K562 (cell line): ENCODE measurements around the gene RBPMS2. TPM values are rescaled to one million over a fixed set of nuclear protein-coding genes. Genes with fewer than 3 reads are reported as not detected.

Experiments used
- ATAC-seq: fragments of 200-7000 bp; cut with Tn5 transposase; 3 replicates; pipeline ENCODE4 v1.9.1; 2020; ENCODE audit warnings: moderate library complexity
- BruUV-seq: library from RNA; stranded (reverse); fragments of 400-500 nt; replicated peaks from 2 replicates; lab custom pipeline; 2021; lab: Mats Ljungman, UMichigan
- CTCF ChIA-PET: fragments of 300-600 bp; formaldehyde crosslinking; extraction: SDS; loops from one replicate; lab custom pipeline; 2021; ENCODE audit warnings: low intra/inter-chr PET ratio; lab: Yijun Ruan, JAX
- POLR2A ChIA-PET: fragments of 300-600, 350-650 bp; sonication (Branson Sonifier 250); formaldehyde crosslinking; extraction: SDS; loops from one replicate; lab custom pipeline; 2021; ENCODE audit warnings: antibody characterized with exemption, inconsistent platforms; lab: Yijun Ruan, JAX
- DNase-seq, 4 experiments: peaks; one replicate each; pipeline versions ENCODE4 v3.0.0 to v3.0.0-alpha.2; 2011 to 2018; ENCODE audit warnings: low spot score in 3 of 4, mixed read lengths in 3 of 4; ENCODE audit errors: extremely low read depth in 1 of 4
- FAIRE-seq: peaks from 2 replicates; lab custom pipeline; 2011; peaks lifted over from hg19 to GRCh38; lab: Jason Lieb, UNC
- H2AFZ ChIP-seq: 2 replicates; pipeline ENCODE4 v1.6.0; 2011; ENCODE audit warnings: low read depth, low read length, control low read depth, inconsistent platforms
- H3K27ac ChIP-seq: fragments of 200-600 bp; 3 replicates; pipeline ENCODE4 v1.8.0; 2011; ENCODE audit warnings: low read depth, mild to moderate bottlenecking, control low read depth, inconsistent platforms, low read length, moderate library complexity, mixed read lengths; ENCODE audit errors: extremely low read depth
- H3K27me3 ChIP-seq, 2 experiments: fragments of 300-600 bp in 1 of 2; 2 replicates in 1 of 2; 3 replicates in 1 of 2; pipeline versions ENCODE4 v1.6.0 to v1.8.0; 2011; ENCODE audit warnings: inconsistent platforms in 2 of 2, low read length in 2 of 2, mild to moderate bottlenecking in 1 of 2, mixed read lengths in 1 of 2, moderate library complexity in 1 of 2; ENCODE audit not compliant: control insufficient read depth in 2 of 2, insufficient read depth in 2 of 2
- H3K36me3 ChIP-seq: fragments of 300-600 bp; 3 replicates; pipeline ENCODE4 v1.8.0; 2011; ENCODE audit warnings: mild to moderate bottlenecking, low read length, inconsistent platforms; ENCODE audit not compliant: control insufficient read depth, insufficient read depth
- H3K4me1 ChIP-seq, 2 experiments: fragments of 200-600 bp in 1 of 2; replicated peaks in 1 of 2; 2 replicates in 1 of 2; 3 replicates in 1 of 2; pipeline versions ENCODE4 v1.5.1 to v1.8.0; 2011; ENCODE audit warnings: inconsistent platforms in 2 of 2, low read length in 2 of 2, mild to moderate bottlenecking in 1 of 2, mixed read lengths in 1 of 2, moderate library complexity in 1 of 2; ENCODE audit not compliant: control insufficient read depth in 2 of 2, insufficient read depth in 2 of 2
- H3K4me2 ChIP-seq: 2 replicates; pipeline ENCODE4 v1.6.1; 2011; ENCODE audit warnings: low read length, control low read depth, inconsistent platforms, mixed read lengths; ENCODE audit not compliant: insufficient read depth
- H3K4me3 ChIP-seq: fragments of 200-600 bp; sonication (generic), shearing (Covaris generic); 2 replicates; pipeline ENCODE4 v1.5.1; 2016; ENCODE audit warnings: control low read depth, inconsistent platforms
- H3K79me2 ChIP-seq: fragments of 200-600 bp; 3 replicates; pipeline ENCODE4 v1.8.0; 2011; ENCODE audit warnings: low read length, inconsistent platforms; ENCODE audit not compliant: control insufficient read depth, insufficient read depth
- H3K9ac ChIP-seq, 2 experiments: 2 replicates each; pipeline versions ENCODE4 v1.6.0 to v1.6.1; 2011; ENCODE audit warnings: low read depth in 2 of 2, low read length in 2 of 2, control low read depth in 1 of 2, inconsistent platforms in 1 of 2, mild to moderate bottlenecking in 1 of 2, mixed read lengths in 1 of 2; ENCODE audit not compliant: insufficient read depth in 1 of 2
- H3K9me1 ChIP-seq: one replicate; pipeline ENCODE4 v1.6.0; 2011; ENCODE audit warnings: inconsistent platforms, mild to moderate bottlenecking, low read length, moderate library complexity; ENCODE audit not compliant: control insufficient read depth, insufficient read depth
- H3K9me3 ChIP-seq: replicated peaks from 2 replicates; pipeline ENCODE4 v1.5.1; 2011; ENCODE audit warnings: low read depth, low read length, inconsistent platforms; ENCODE audit not compliant: control insufficient read depth, insufficient read depth
- H4K20me1 ChIP-seq: replicated peaks from 2 replicates; pipeline ENCODE4 v1.6.1; 2011; ENCODE audit warnings: low read length, inconsistent platforms, mixed read lengths; ENCODE audit not compliant: control insufficient read depth, insufficient read depth
- CHD2 ChIP-seq: IDR thresholded peaks from 2 replicates; pipeline ENCODE4 v1.6.1; 2011; ENCODE audit warnings: low read depth, low read length
- ELF4 ChIP-seq: fragments of 450-650 bp; formaldehyde crosslinking; IDR thresholded peaks from 2 replicates; pipeline ENCODE4 v1.4.0; 2022; ENCODE audit warnings: missing genetic modification characterization
- FOXA1 ChIP-seq: fragments of 450-650 bp; IDR thresholded peaks from 2 replicates; pipeline ENCODE4 v1.6.1; 2016; ENCODE audit warnings: mild to moderate bottlenecking, borderline replicate concordance
- HNRNPK ChIP-seq: fragments of 200-400 bp; formaldehyde crosslinking; IDR thresholded peaks from one replicate; pipeline ENCODE4 v1.6.1; 2018; ENCODE audit warnings: mild to moderate bottlenecking, low read depth, low read length; ENCODE audit not compliant: poor library complexity, severe bottlenecking
- PHB2 ChIP-seq: fragments of 450-650 bp; IDR thresholded peaks from 2 replicates; pipeline ENCODE4 v1.6.1; 2017; ENCODE audit warnings: low read depth
- RBM14 ChIP-seq: fragments of 200-400 bp; formaldehyde crosslinking; IDR thresholded peaks from 2 replicates; pipeline ENCODE4 v1.6.1; 2018; ENCODE audit warnings: low read depth, mild to moderate bottlenecking, low read length, moderate library complexity, borderline replicate concordance; ENCODE audit not compliant: insufficient read depth
- RBM34 ChIP-seq: fragments of 200-400 bp; formaldehyde crosslinking; IDR thresholded peaks from 2 replicates; pipeline ENCODE4 v1.6.1; 2018; ENCODE audit warnings: low read length, borderline replicate concordance; ENCODE audit not compliant: insufficient read depth
- SUPT5H ChIP-seq: fragments of 450-650 bp; IDR thresholded peaks from 2 replicates; pipeline ENCODE4 v1.6.1; 2016
- TOE1 ChIP-seq, 2 experiments: fragments of 450-650 bp in 1 of 2; sonication (generic) in 1 of 2; formaldehyde crosslinking in 1 of 2; IDR thresholded peaks; 2 replicates each; pipeline versions ENCODE4 v1.7.1 to v1.8.0; 2016 to 2022; ENCODE audit warnings: borderline replicate concordance in 2 of 2, mild to moderate bottlenecking in 2 of 2, antibody characterized with exemption in 1 of 2, inconsistent platforms in 1 of 2, low read depth in 1 of 2, missing genetic modification reagents in 1 of 2, moderate library complexity in 1 of 2
- ZFP1 ChIP-seq: fragments of 450-650 bp; formaldehyde crosslinking; IDR thresholded peaks from 2 replicates; pipeline ENCODE4 v1.4.0; 2020; ENCODE audit warnings: mild to moderate bottlenecking, mixed read lengths
- ZFX ChIP-seq: sonication (generic); formaldehyde crosslinking; IDR thresholded peaks from 2 replicates; pipeline ENCODE4 v1.8.0; 2022; ENCODE audit warnings: mild to moderate bottlenecking, missing genetic modification reagents, moderate library complexity
- ZNF407 ChIP-seq: fragments of 450-650 bp; IDR thresholded peaks from 2 replicates; pipeline ENCODE4 v1.6.1; 2016; ENCODE audit warnings: low read depth
- WGBS: fragments of 100-300 bp; shearing (Covaris generic); methylation state at CpG from one replicate; pipeline ENCODE4 v1.1.6; 2016; ENCODE audit warnings: low coverage, mixed read lengths; ENCODE audit not compliant: insufficient coverage; ENCODE audit errors: missing lambda C conversion rate; 5-methylcytosine and 5-hydroxymethylcytosine counted together
- in situ Hi-C: fragments of 300-500 bp; cut with MboI; formaldehyde crosslinking; loops from 4 replicates; pipeline ENCODE4 v1.15.0; 2018; ENCODE audit warnings: inconsistent platforms, mixed read lengths
- intact Hi-C: fragments of 100-400 bp; cut with micrococcal nuclease; formaldehyde crosslinking; loops from 2 replicates; pipeline ENCODE4 v1.14.2; 2022
- polyA plus RNA-seq, 8 experiments: library from polyadenylated mRNA; depleted of rRNA in 4 of 8; stranded (reverse) in 5 of 8; unstranded in 3 of 8; fragments of >200 nt; fragmentation: Nextera tagmentation in 2 of 8; fragmentation: Illumina TruSeq in 1 of 8; extraction: Ambion mirVana in 2 of 8; extraction: Trizol in 1 of 8; gene quantifications; 2 replicates each; pipeline versions ENCODE4 v1.2.1 to v1.2.3, GENCODE V29; 2011 to 2014; ENCODE audit warnings: inconsistent platforms in 1 of 8, missing spikeins in 1 of 8
- total RNA-seq, 7 experiments: library from RNA; depleted of rRNA in 6 of 7; stranded (reverse); fragments of >200 nt in 6 of 7; fragmentation: Illumina TruSeq in 2 of 7; extraction: Trizol in 2 of 7; gene quantifications; 2 replicates each; pipeline versions ENCODE4 v1.2.1 to v1.2.3, GENCODE V29; 2011 to 2021; ENCODE audit warnings: low replicate concordance in 1 of 7
- TF ChIP-seq, protein P1 (sequence below): sonication (generic); formaldehyde crosslinking; IDR thresholded peaks from 2 replicates; pipeline ENCODE4 v1.8.1; 2023; ENCODE audit warnings: mild to moderate bottlenecking, missing genetic modification reagents

RBPMS2 gene
- total and polyA plus RNA-seq, 9 of the 15 experiments (the other 6 are each of a cell fraction or from before 2014, with no cell fraction given), result 0.11 to 2.6 (median 0.37) TPM; not detected in 1

DNA sequence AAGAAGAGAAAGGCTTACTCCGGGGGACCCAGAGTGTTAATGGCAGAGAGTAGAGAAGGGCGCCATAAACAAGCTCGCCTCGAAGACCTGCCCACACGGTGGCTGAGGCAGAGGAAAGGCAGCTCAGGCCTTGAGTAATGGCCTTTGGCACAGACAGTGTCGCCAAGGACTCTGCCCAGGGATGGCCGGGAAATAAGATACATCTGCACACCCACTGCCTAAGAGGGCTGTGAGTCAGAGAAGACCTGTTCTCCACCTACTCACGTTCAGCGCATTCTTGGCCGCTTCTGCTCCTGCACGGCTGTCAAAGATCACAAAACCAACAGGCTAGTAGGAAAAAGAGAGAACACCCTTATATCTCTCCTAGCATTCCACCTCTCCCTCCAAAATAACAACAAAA, 26.2 kb downstream of the RBPMS2 start:
- DNase-seq, result no peak
- no peaks in the 10 kb centered on the region for H3K79me2 ChIP-seq
- no peaks in the 10 kb centered on the region; the same call in 1 of the 2 replicates for H4K20me1 ChIP-seq
- no peak for FAIRE-seq
- H3K4me2 ChIP-seq, result no peak overlapping the region
- no TSS peak for BruUV-seq
- peaks cover 0 to 14% of the 10 kb centered on the region in 2 experiments; a peak in 3 of 5 replicates for H3K4me1 ChIP-seq
- WGBS, result 12% methylated on average over 11 of the region's 11 CpGs
- in situ Hi-C loops, result no loop called here
- no peaks in the 10 kb centered on the region for H3K9me1 ChIP-seq
- CTCF ChIA-PET, result interaction anchor here (0.6 kb wide), 1 partner anchor 519 kb away, joined by 3 read pairs; no protein-coding TSS in a partner anchor
- H3K36me3 ChIP-seq, result no peaks in the 10 kb centered on the region
- intact Hi-C loops, result no loop called here
- no peak overlapping the region for H3K4me3 ChIP-seq
- H2AFZ ChIP-seq, result no peak overlapping the region
- POLR2A ChIA-PET, result interaction anchor here (0.6 to 1.6 kb wide), 6 partner anchors 8 to 15 kb away, joined by 3 to 5 read pairs (median 4); no protein-coding TSS in a partner anchor
- no peaks in the 10 kb centered on the region for H3K9me3 ChIP-seq
- ATAC-seq, result no peak
- no peak overlapping the region; a peak in 1 of 4 replicates for H3K9ac ChIP-seq
- H3K27me3 ChIP-seq, result peaks cover 54 to 85% of the 10 kb centered on the region in 2 experiments
- H3K27ac ChIP-seq, result no peak overlapping the region
- TF ChIP-seq HNRNPK (no peak), RBM14 (no peak), ZFP1 (CRISPR knock-in tag) (no peak), PHB2 (no peak), RBM34 (no peak), ZNF407 (no peak), FOXA1 (no peak), ZFX (no peak), ELF4 (no peak), SUPT5H (no peak), TOE1 (IDR thresholded peaks at IDR 0.05; ENCODE audit: borderline replicate concordance) (no peak), TOE1 (CRISPR knock-in tag; IDR thresholded peaks at IDR 0.05; ENCODE audit: borderline replicate concordance, low read depth) (no peak), CHD2 (no peak)
- TF ChIP-seq, protein P1, sequence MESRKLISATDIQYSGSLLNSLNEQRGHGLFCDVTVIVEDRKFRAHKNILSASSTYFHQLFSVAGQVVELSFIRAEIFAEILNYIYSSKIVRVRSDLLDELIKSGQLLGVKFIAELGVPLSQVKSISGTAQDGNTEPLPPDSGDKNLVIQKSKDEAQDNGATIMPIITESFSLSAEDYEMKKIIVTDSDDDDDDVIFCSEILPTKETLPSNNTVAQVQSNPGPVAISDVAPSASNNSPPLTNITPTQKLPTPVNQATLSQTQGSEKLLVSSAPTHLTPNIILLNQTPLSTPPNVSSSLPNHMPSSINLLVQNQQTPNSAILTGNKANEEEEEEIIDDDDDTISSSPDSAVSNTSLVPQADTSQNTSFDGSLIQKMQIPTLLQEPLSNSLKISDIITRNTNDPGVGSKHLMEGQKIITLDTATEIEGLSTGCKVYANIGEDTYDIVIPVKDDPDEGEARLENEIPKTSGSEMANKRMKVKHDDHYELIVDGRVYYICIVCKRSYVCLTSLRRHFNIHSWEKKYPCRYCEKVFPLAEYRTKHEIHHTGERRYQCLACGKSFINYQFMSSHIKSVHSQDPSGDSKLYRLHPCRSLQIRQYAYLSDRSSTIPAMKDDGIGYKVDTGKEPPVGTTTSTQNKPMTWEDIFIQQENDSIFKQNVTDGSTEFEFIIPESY, result no peak
